Measurements from ENCODE around the gene RPL12.

DNA sequence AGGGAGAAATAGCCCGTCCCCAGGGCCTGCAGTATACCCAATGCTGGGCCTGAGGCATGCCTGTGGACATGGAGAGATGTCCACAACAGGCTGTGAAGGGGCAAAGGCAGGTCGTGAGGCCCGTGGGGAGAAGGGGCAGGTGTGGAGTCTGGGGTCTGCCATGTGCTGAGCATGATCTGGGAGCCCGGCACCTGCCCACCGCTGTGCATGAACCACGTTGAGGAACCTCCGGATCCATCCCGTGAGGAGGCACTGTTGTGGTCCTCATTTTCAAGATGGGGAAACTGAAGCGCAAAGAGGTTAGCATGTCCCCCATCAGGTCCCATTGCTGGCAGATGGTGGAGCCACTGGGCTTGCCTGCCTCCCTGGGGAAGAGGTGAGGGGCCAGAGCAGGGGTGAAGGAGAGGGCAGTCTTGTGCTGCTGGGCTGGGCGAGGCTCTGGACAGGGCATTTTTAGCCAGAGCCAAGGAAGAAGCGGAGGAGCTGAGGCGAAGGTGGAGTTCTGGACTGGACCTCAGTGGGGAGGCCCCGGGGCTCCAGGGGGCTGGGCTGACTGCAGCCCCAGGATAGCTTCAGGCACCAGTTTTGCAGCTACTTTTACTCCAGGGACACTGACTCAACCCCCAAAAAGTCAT, 46.6 kb upstream of the RPL12 start:
- TF ChIP-seq, protein P1, sequence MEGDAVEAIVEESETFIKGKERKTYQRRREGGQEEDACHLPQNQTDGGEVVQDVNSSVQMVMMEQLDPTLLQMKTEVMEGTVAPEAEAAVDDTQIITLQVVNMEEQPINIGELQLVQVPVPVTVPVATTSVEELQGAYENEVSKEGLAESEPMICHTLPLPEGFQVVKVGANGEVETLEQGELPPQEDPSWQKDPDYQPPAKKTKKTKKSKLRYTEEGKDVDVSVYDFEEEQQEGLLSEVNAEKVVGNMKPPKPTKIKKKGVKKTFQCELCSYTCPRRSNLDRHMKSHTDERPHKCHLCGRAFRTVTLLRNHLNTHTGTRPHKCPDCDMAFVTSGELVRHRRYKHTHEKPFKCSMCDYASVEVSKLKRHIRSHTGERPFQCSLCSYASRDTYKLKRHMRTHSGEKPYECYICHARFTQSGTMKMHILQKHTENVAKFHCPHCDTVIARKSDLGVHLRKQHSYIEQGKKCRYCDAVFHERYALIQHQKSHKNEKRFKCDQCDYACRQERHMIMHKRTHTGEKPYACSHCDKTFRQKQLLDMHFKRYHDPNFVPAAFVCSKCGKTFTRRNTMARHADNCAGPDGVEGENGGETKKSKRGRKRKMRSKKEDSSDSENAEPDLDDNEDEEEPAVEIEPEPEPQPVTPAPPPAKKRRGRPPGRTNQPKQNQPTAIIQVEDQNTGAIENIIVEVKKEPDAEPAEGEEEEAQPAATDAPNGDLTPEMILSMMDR (conservative IDR thresholded peaks at IDR 0.05; ENCODE audit: low read depth, low read length), result no peak
- TF ChIP-seq EZH2 (IDR thresholded peaks at IDR 0.05; ENCODE audit: borderline replicate concordance, low read depth, low read length, poor library complexity, severe bottlenecking), result no peak

Data from A673 (cell line).